ENCODE data around the gene IL17REL. TPM values are rescaled to one million over a fixed set of nuclear protein-coding genes. Genes with fewer than 3 reads are reported as not detected.

IL17REL gene
- polyA plus RNA-seq, 3 donors = not detected

GRCh38 chr22:50007057-50007511 lies 5.5 kb downstream of the IL17REL start:
- Histone ChIP-seq H3K4me3 (replicated peaks in 1 of 3; ENCODE audit: low read depth in 2 of 3, low read length in 3 of 3) (no peak overlapping the region), H3K27me3 (ENCODE audit: control insufficient read depth in 2 of 2, insufficient read depth in 2 of 2, low read length in 2 of 2) (peaks cover 12 to 30% of the 10 kb centered on the region in 2 donors), H4K20me1 (ENCODE audit: insufficient read depth, low read length) (no peaks in the 10 kb centered on the region), H3K36me3 (replicated peaks in 1 of 2; ENCODE audit: control insufficient read depth in 1 of 2, insufficient read depth in 2 of 2, low read length in 2 of 2) (no peaks in the 10 kb centered on the region), H3K4me2 (replicated peaks; ENCODE audit: extremely low read depth, low read length, poor library complexity, severe bottlenecking) (no peak overlapping the region), H3K79me2 (ENCODE audit: insufficient read depth, low read length) (no peaks in the 10 kb centered on the region), H3K9me3 (replicated peaks in 1 of 2; ENCODE audit: control insufficient read depth in 1 of 2, insufficient read depth in 1 of 2, low read length in 2 of 2) (no peaks in the 10 kb centered on the region), H2AFZ (ENCODE audit: insufficient read depth, low read depth, low read length, poor library complexity, severe bottlenecking) (no peak overlapping the region), H3K4me1 (ENCODE audit: control insufficient read depth in 1 of 2, insufficient read depth in 2 of 2, low read length in 2 of 2) (peaks cover 10 to 12% of the 10 kb centered on the region in 2 donors), H3K27ac (ENCODE audit: low read depth in 1 of 2, low read length in 2 of 2) (no peak overlapping the region), H3K9ac (ENCODE audit: insufficient read depth, low read length, poor library complexity, severe bottlenecking) (no peak overlapping the region)
- Mint-ChIP-seq H3K27me3 (ENCODE audit: low read depth in 3 of 3) (peaks cover 17 to 29% (median 28%) of the 10 kb centered on the region in 3 donors), H3K27ac (no peak overlapping the region), H3K36me3 (no peaks in the 10 kb centered on the region), H3K4me3 (no peak overlapping the region), H3K4me1 (peaks cover 13% of the 10 kb centered on the region), H3K9me3 (peaks cover 0 to 5% (median 2%) of the 10 kb centered on the region in 7 donors)
- DNase-seq = no peak
- 100% methylated on average over 1 of the region's 3 CpGs for WGBS (ENCODE audit: insufficient coverage)
- intact Hi-C loops (cut with micrococcal nuclease) = no loop called here
- TF ChIP-seq CTCF (IDR thresholded peaks at IDR 0.05) = no peak

- no peak overlapping the region for H3K4me2 ChIP-seq (replicated peaks; ENCODE audit: extremely low read depth, low read length, poor library complexity, severe bottlenecking)
- no CpG with 5 or more reads among the region's 4 CpGs for WGBS (ENCODE audit: insufficient coverage)
- H3K36me3 Mint-ChIP-seq = no peaks in the 10 kb centered on the region
- no peak for TF ChIP-seq CTCF (IDR thresholded peaks at IDR 0.05)
- no peak overlapping the region for H3K27ac ChIP-seq (ENCODE audit: low read depth in 1 of 2, low read length in 2 of 2)
- intact Hi-C loops (cut with micrococcal nuclease) = no loop called here
- H3K36me3 ChIP-seq (replicated peaks in 1 of 2; ENCODE audit: control insufficient read depth in 1 of 2, insufficient read depth in 2 of 2, low read length in 2 of 2) = no peaks in the 10 kb centered on the region
- H3K4me1 ChIP-seq (ENCODE audit: control insufficient read depth in 1 of 2, insufficient read depth in 2 of 2, low read length in 2 of 2) = peaks cover 10 to 12% of the 10 kb centered on the region in 2 donors
- peaks cover 0 to 19% of the 10 kb centered on the region in 2 donors for H3K27me3 ChIP-seq (ENCODE audit: control insufficient read depth in 2 of 2, insufficient read depth in 2 of 2, low read length in 2 of 2)
- H3K4me3 Mint-ChIP-seq = no peak overlapping the region
- H2AFZ ChIP-seq (ENCODE audit: insufficient read depth, low read depth, low read length, poor library complexity, severe bottlenecking) = no peak overlapping the region
- DNase-seq = no peak
- H3K9me3 Mint-ChIP-seq = peaks cover 0 to 3% (median 0%) of the 10 kb centered on the region in 7 donors
- no peak overlapping the region for H3K27ac Mint-ChIP-seq
- no peak overlapping the region for H3K9ac ChIP-seq (ENCODE audit: insufficient read depth, low read length, poor library complexity, severe bottlenecking)
- H3K27me3 Mint-ChIP-seq (ENCODE audit: low read depth in 3 of 3) = peaks cover 6 to 14% (median 10%) of the 10 kb centered on the region in 3 donors
- peaks cover 10% of the 10 kb centered on the region for H3K4me1 Mint-ChIP-seq
- H3K79me2 ChIP-seq (ENCODE audit: insufficient read depth, low read length) = no peaks in the 10 kb centered on the region
- no peak overlapping the region for H3K4me3 ChIP-seq (replicated peaks in 1 of 3; ENCODE audit: low read depth in 2 of 3, low read length in 3 of 3)
- no peaks in the 10 kb centered on the region for H3K9me3 ChIP-seq (replicated peaks in 1 of 2; ENCODE audit: control insufficient read depth in 1 of 2, insufficient read depth in 1 of 2, low read length in 2 of 2)
- no peaks in the 10 kb centered on the region for H4K20me1 ChIP-seq (ENCODE audit: insufficient read depth, low read length)
These were observed 7.6 kb downstream of the IL17REL start for GRCh38 chr22:50004918-50005317.

All from CD14-positive monocyte (primary cell).